NCI-H82 treated with DMSO at 0.1 percent for 48 hours (cell line): ENCODE data around the gene CRB2.
"Not testable (repeated sequence)": the region's sequence is repeated elsewhere in the genome, so short reads cannot be mapped to it uniquely, and the experiment has no call there.

Source experiments
- DNase-seq: peaks from one replicate; lab custom pipeline; 2025; ENCODE audit not compliant: unreplicated experiment; lab: John Stamatoyannopoulos, UW

Gene CRB2

DNA sequence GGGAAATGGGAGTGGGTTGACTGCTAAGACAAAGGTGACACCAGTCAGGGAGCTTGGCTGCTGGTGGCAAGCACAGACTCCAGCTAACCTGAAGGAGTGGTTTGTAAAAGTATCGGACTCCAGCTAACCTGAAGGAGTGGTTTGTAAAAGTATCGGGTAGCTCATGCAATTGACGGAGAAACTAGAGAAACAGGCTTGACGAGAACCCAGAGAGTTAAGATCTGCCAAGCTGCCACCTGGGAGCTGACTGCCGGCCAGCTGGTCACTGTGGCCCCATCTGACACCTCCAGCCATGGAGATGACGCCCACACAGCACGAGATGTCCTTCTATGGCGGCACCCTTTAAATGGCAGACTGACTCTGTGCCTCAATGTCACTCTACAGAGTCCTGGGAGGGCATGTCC lies 28.3 kb upstream of the CRB2 start:
- no peak for DNase-seq

DNA sequence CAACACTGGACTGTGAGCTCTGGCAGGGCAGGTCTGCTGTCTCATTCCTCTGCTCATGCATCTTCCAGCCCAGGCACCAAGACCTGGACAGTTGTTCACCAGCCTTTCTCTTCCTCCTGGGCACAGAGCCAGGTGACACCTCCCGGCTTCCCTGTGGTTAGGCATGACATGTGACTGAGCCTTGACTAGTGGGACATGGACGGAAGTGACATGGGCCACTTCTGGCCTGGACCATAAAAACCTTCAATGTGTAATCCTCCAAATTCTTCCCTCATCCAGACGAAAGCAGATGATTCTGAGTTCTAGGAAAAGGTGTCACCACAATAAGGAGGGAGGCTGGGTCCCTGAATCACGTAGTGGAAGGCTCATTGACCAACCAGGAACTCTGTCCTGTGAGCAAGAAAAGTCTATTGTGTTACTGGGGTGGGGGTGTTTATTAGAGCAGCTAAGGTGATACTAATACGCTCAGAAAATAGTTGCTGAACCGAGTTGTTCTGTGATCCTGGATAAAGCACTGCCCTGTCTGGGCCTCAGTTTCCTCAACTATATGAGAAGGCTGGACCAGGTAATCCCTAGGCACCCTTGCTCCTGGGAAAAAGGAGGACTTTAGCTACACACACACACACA lies 26.6 kb upstream of the CRB2 start:
- no peak for DNase-seq

DNA sequence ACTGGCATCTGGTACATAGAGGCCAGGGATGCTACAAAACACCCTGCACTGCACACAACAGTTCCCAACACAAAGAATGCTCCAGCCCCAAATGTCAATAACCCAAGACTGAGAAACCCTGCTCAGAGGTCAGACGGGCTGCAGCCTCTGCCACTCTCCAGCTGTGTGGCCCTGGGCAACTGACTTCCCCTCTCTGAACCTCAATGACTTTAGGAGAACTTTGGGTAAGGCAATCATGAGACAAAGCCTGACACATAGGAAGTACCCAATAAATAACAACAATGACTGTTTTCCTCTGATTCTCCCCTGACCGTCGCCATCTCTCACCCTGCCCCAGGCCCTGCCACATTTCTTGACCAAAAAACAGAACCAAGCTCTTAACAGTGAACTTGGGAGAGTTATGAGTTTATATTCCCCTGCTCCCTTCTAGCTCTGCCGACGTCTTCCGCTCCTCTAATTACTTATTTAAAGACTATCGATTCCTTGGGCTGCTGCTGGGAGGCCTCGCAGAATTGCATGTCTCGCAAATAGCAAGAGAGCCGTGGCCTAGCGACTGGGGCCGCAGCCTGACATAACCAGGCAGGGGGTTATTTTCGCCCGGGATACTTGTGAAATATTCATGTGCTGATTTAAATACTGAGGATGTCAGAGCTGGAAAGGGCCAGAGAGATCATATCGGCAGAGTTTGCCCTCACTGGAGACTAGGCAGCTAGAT lies 24.5 kb upstream of the CRB2 start:
- no peak for DNase-seq

DNA sequence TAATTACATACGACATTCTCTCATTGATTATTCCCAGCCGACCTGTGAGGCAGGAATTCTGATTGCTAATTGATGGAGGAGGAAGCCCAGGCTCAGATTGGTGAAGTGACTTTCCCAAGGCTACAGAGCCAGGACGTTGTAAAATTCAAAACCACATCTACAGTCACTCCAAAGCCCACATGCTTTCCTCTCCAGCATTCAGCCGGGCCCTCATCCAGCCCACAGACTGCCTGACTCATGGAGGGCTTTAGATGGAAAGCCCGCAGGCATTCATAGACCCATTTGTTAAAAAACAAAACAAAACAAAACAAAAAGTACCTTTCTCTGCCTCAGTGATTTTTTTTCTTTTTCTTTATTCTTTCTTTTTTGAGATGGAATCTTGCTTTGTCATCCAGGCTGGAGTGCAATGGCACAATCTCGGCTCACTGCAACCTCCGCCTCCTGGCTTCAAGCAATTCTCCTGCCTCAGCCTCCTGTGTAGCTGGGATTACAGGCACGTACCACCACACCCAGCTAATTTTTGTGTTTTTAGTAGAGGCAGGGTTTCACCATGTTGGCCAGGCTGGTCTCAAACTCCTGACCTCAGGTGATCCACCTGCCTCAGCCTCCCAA lies 22.8 kb upstream of the CRB2 start:
- DNase-seq = not testable (repeated sequence)

DNA sequence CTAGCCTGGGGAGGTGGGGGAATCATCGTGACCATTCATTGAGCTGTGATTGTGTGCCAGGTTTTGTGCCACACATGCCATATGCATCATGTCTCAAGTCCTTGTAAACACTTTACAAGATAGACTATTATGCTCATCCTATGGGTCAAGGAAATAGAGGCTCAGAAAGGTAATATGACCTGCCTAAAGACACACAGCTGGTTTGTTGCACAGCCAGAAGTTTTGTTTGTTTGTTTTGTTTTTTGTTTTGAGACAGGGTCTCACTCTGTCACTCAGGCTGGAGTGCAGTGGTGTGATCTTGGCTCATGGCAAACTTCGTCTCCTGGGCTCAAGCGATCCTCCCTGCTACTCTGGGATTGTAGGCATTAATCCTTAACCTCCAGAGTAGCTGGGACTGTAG lies 21.4 kb upstream of the CRB2 start:
- no peak for DNase-seq

DNA sequence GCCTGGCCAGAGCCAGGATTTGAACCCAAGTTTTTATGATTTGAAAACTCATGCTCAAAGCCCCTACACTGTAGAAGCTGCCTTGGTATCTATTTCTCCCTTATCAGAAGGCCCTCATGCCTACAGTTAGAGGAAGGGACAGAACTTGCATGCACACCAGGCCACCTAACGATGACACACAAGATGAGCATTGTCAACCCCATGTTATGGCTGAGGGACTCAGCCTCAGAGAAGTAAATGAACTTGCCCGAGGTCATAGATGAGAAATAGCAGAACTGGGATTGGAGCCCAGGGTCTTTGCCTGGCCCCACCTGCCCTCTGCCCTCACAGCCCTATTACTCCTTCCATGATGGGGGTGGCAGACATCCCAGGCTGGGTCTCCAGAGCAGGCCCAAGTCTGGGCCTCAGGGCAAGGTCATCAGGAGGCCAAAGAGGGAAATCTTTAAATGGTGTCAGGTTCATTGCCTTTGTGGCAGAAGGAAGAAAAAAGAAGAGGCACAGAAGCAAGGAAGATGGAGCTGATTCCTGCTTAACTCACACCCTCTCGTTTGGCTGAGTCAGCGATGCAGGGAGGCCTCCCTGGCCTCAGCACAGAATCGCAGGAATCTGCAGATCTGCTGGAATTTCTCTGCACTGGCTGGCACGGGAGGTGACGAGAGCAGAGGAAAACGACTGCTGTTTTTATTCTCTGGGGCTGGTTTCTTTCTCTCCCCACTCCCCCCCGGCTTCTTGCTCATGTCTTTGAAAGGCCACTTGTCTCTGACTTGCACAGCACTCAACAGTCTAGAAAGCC lies 20.6 kb upstream of the CRB2 start:
- DNase-seq = no peak

DNA sequence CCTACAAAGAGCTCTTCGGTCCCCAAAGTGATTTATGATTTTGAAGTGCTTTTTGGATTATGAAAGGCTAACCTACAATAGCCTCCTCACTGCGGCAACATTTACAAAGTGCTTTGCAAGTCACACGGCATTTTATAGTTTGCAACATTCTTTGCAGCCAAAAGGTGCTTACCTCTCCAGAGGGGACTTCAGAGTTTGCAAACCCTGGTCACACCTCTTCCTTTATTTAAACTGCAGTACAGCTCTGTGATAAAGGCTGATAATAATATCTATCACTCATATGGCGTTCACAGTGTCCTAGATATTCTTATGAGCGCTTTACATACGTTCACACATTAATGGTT lies 20.0 kb upstream of the CRB2 start:
- DNase-seq = no peak

DNA sequence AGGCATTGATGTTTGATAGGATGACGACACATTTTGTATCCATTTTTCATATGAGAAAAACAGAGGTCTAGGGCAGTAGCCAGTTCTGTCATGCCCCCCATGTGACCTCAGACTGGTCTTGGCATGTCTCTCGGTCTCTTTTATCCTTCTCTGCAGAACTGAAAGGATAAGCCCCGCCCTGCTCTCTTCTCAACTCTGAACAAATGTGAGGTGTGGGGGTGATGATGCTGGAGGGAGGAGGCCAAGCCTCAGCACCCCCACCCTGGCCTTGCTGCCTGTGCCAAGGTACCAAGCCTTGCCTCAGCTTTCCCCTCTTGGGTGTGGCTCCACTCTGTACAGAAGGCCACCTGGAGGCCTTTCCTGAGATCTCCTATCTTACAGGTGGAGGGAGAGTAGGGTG lies 19.5 kb upstream of the CRB2 start:
- DNase-seq = no peak

DNA sequence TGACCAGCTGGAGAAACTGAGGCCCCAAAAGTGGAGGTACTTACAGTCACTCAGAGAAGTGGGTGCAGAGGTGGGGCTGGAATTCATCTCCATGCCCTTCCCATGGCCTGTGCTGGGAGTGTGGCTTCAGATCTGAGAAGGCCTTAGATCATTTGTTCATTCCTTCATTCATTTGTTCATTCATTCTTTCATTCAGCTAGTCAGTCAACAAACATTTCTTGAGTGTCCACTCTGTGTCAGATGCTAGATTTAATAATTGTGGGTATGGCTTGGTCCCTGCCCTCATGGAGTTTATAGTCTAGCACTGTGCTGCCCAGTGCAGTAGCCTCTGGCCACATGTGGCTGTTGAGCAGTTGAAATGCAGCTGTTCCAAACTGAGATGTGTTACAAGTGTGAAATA lies 19.0 kb upstream of the CRB2 start:
- no peak for DNase-seq

DNA sequence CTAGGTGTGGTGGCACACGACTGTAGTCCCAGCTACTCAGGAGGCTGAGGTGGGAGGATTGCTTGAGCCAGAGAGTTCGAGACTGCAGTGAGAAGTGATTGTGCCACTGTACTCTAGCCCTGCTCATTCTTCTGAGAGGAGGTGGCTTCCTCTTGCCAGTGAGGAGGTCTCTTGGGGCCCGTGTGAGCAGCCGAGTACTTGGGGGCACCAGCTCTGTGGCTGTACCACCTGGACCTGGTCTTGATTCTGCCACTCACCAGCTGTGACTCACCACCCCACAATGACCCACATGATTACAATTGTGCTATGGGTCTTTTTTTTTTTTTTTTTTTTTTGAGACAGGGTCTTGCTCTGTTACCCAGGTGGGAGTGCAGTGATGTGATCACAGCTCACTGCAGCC lies 18.0 kb upstream of the CRB2 start:
- DNase-seq = no peak

DNA sequence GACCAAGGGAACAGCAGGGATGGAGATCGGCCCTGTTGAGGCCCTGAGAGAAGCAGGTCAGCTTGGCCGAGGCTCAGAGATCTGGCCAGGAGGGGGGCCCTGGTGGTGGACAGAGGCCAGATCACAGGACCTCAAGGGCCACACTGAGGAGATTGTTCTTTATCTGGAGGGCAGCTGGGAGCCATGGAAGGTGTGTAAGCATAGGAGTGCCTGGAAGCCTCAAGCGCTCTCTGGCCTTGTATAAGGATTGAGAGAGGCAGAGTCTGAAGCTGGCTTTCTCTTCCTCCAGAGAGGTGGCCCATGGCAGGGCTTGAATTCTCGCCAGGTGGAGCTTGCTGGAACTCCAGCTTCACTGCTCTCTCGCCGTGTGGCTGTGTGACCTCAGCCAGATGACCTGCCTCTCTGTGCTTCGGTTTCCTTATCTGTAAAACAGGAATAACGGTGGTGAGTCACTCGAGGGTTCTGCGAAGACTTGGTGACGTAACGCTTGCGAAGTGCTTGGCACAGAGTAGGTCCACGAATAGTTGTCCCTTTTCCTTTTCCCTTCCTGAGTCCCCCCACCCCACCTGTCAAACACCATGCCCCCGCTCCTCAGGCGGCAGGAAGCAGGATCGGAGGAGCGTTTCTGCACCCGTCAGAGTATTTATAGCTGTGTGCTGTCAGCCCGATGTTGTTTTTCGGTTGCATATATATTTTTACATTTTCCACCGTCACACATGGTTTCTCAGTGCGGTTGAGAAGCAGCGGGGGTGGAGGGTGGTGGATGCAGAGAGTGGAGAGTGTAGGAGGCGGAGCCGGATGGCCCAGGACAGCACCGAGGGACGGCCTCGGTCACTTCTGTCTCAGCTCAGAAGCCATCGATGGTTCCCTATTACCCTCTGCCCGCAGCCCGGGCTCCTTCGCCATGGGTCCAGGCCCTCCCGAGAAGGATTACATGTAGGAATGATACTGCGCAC lies 17.0 kb upstream of the CRB2 start:
- no peak for DNase-seq

DNA sequence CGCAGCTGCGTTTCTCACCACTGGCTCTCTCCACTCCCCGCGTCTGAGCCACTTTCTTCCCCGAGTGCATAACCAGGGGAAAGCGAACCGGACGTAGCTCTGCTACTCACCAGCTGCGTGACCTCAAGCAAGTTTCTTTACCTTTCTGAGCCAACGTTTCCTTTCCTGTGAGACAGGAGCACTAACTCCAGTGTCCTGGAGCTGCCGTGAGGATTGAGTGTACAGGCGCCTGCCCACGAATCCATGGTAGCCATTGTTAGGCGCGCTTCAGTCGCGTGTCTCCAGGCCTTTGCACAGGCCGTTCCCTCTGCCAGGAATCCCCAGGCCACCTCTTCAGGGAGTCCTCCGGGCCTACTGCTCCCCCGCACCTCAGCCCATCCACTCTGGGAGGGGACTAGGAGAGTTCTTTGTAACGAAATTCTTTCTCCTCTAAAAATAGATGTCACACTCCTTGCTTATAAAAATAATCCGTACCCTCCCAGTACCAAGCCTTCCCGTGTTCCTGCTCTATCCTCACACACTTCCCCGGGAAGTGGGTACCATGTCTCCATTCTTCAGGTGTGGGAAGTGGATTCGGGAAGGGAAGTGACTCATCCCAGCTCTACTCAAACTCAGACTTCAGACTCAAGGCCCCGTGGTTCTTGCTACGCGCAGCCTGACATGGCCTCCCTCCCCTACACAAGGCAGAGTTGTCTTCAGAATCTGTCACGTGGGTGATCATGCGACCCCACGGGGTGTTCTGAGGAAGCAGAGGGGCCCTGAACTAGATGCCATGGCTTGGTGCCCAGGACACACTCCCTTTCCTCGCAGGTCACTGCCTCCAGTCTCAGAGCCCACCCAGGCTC lies 16.1 kb upstream of the CRB2 start:
- DNase-seq = no peak

DNA sequence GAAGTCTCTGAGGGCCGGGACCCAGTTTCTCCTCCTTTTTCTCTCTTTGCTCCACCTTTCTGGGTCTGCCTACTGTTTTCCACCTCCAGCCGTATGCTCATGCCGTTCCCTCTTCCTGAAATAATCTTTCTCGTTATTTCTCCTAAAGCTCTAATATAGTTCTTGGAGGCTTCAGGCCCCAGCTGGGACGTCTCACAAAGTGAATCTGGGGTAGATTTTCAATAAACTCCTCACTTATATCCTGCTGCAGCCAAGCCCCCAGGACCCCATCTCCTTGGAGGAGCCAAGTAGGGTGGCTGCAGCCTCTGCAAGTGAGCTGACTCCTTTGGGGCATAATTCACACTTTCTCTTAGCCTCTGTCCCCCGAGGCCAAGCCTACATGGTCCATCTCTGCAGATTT lies 14.2 kb upstream of the CRB2 start:
- DNase-seq = no peak

DNA sequence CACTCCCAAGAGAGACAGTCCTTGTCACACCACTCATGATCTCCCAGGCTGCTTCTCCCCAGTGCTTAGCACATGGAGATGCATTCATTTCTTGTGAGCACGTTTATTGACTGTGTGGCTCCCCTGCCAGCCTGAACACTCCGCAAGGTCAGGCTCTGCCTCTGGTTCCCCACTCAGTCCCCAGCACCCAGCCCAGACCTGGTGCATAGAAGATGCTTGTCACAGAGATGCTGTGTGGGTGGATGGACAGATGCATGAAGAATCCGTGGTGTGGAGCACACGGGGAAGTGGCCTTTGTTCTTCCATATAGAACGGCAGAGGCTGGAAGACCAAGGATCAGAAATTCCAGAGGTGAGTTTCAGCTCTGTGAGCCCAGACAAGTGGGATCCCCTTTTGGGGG lies 13.8 kb upstream of the CRB2 start:
- DNase-seq = no peak

DNA sequence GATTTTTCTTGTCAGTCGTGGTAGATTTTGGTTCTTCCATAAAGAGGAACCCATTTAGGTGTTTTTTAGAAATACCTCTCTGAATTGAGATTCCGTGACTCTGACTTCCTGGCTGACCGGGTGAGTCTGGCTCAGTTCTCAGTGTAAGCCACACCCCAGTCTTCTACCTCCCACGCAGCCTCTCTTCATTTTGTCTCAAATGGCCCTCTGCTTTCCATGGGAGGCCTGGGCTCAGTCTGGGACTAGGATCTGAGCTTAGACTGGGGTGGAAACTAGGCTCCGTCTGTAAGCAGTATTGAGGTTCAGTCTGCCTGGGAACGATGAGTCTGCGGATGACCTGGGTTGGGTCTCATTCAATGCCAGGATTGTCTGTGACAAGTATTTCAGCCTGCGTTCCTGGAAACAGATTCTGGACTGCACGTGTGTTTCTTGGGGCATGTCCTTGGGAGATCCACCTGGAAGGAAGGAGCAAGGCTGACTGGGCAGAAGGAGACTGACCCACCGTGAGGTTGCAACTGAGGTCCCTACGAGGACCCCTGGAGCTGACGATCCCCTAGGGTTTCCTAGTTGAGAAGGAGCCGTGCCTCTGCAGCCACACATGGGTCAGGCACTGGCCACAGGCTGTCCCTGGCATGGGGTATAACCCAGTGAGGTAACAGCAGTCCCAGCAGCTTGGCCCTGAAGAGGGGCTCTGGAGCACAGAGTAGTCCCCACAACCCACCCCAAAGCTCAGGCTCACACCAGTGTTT lies 12.4 kb upstream of the CRB2 start:
- DNase-seq = no peak

DNA sequence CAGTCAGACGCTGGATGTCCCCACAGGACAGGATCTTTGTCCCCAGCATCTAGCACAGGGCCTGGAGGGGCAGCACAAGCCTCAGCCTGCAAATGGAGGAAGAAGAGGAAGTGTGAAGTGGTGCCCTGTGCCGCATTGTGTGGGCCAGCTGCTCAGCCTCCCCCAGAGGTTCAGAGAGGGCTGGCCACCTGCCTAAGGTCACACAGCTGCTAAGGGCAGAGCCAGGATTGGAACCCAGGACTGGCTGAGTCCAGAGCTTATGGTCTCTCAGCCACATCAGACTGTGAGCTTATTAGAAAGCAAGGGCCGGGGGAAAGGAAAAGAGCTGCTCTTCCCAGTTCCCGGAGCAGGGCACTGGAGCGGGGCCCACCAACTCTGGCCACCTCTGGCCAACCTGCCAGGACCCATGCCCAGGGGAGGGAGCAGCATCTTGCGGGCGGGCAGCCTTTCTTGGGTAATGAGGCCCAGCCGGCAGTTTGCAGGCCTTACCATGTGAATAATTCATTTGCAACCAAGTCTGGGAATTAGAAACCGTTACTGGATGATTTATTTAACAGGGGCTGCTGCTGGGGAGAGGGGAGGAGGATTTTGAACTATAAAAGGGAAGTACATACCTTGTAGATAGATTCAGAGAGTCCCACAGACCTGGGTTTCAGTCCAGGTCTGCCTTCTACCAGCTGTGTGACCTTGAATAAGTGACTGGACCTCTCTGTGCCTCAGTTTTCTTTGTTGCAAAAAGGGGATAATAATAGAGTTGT lies 11.6 kb upstream of the CRB2 start:
- DNase-seq = no peak

DNA sequence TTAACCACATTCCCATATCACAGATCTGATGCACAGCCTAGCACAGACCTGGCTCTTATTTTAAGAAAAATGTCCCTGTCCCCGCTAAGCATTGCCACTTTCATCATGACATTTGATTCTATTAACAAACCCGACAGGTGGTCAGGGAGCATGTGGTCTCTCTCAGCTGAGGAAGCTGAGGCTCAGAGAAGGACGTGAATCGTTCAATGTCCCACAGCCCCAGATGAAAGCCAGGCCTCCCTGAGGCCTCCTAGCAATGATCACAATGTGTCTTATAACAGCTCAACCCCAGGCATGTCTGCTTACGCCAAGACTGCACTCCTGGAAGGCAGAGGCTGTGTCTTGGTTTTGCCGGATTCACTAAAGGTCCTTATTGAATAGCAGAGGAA lies 10.4 kb upstream of the CRB2 start:
- DNase-seq = no peak

DNA sequence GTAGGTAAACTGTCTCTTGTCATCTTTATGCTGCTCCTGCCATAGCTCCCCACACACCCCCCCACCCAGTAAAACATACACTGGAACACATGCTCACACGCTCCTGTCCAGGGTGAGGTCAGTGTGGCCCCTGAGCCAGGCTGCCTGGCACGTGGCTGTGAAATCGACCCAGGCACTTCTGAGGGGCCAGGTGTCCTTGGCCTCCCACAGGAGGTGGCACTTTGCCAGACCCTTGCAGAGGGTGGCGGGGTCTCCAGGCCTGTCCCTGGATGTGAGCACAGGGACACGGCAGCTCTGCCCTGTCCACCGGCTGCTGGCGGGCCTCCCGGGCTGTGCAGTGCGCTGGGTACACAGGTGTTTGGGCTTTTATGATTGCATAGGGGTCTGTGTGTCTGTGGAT lies 10.0 kb upstream of the CRB2 start:
- DNase-seq = no peak

DNA sequence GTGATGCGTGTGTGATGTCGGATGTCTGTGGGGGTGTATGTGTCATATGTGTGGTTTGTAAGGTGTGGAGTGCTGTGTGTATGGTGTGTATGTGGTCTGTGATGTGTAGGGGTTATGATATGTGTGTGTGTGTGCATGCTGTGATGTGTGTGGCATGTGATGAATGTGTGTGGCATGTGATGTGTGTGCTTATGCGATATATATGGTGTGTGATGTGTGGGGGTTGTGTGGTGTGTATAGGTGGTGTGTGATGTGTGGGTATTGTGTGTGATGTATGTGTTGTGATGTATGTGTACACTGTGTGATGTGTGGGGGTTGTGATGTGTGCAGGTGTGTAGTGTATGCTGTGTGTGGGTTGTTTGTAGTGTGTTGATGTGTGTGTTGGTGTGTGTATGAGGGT lies 9.2 kb upstream of the CRB2 start:
- no peak for DNase-seq
